ENCODE measurements around the gene CCDC85C.

CCDC85C gene

GRCh38 chr14:99552572-99553216 lies 51.3 kb downstream of the CCDC85C start:
- DNase-seq, result no peak

DNA sequence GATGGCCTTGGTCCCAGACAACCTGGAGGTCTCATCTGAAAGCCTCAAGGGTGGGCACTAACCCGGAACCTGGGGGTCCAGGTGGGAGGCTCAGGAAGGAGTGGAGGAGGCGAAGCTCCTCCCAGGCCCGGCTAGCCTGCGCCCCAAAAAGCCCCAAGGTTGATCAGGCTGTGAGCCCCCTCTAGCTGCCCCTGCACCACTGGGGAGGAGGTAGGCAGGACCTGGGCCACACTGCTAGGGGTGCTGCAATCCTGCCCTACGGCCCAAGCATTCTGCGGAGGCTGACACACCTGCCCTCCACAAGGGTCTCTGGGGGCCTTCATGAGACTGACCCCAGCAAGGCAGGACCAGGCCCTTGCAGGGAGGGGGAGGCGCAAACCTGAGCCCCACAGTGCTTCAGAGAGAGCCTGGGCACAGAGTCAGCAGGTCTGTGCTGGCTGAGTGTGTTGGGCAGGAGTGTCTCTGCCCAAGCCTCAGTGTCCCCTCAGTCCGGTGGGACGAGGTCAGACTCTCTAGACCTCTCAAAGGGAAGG lies 51.9 kb downstream of the CCDC85C start:
- DNase-seq, result no peak

DNA sequence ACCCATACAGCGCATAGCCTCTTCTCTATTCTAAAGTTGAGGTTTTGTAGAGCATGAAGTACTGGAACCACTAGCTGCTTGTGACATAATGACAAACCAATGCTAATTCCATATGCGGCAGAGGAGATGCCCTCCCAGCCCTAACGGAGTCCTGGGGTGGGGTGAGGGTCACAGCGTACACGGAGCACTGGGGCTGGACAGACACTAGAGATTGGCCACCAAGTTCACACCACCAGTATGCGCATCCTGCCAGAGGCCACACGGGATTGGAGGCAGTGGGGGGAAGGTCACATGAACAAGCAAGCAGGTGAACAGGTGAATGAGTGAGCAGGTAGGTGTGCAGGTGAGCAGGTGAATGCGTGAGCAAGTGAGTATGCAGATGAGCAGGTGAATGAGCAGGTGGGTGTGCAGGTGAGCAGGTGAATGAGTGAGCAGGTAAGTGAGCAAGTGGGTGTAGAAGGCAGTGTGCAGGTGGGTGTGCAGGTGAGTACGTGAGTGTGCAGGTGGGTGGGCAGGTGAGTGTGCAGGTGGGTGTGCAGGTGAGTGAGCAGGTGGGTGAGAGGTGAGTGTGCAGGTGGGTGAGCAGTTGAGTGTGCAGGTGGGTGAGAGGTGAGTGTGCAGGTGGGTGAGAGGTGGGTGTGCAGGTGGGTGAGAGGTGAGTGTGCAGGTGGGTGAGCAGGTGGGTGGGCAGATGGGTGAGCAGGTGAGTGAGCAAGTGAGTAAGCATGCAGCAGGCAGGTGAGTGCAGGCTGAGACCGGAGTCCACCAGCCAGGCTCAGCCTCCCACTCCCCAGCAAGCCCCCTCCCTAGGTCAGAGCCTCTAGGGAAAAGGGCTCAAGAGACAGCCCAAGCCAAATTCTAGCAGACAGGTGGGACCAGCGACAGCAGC lies 52.7 kb downstream of the CCDC85C start:
- no peak for DNase-seq

DNA sequence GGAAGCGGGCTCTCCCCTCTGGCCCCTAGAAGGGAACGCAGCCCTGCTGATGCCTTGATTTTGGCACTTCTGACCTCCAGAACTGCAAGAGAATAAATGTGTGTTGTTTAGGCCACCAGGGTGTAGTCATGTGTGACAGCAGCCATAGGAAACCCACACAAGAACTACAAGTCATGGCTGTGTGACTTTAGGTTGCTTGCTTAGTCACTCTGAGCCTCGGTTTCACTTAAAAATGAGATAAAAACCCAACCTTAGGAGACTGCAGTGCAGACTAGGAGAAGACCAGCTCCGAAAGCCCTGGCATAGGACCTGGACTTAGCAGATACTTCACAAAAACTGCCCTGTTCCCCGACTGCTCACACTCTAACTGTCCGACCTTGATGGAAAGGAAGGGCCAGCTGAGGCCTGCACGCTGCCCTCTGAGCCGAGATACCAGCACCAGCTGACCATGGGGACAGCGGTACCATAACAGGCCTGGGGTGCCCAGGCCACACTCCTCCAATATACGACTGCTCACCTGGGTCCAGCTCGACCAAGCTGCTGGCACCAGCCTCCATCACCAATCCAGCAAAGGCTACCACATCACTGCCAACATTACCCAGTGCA lies 53.5 kb downstream of the CCDC85C start:
- DNase-seq, result no peak

DNA sequence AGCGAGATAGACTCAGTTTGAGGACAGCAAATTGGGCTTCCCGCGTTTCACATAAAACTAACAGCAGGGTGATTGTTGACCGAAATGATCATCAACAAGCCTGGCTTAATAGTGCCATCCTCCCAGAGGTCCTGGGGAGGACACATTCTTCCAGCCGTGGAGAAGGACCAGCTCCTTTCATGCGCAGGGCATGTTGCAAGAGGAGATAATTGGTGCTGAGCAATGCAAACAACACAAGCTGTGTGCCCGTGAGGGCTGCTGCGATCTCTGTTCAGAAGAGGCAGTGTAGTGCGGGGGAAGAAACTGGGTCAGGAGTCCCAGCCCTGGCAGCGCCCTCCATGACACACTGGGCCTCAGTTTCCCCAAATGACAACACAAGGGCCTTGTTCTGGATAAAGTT lies 54.3 kb downstream of the CCDC85C start:
- DNase-seq, result no peak

- DNase-seq, result peak; percentile 31 to 58
These were observed 55.0 kb downstream of the CCDC85C start for GRCh38 chr14:99548871-99549515.

- DNase-seq, result no peak
These were observed 55.8 kb downstream of the CCDC85C start for GRCh38 chr14:99548255-99548654.

DNA sequence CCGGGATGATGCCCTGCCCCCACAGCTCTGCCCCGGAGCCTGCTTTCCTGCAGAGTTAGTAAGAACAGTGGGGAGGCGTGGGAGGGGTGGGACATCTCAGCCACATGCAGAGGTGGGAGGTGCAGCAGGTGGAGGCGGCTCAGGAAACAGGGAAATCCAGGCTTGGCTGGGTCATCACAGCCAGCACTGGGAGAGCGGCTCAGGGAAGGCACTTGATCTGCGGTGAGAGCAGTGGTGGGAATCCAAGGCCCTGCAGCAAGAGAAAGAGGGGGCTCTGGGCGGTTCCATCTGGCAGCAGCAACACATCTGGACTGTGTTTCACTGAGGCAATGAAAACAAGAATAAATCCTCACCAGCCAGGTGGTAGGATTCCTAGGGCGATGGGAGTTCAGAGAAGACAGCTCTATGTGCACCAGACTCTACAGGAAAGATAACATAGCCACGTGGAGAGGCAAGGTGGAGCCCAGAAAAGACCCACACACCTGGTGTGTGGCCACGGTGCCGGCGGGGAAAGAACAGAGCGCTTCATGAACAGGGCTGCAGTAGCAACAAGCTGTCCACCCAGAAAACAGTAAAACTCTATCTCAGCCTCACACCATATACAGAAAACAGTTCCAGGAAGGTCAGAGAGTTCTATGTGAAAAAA lies 57.6 kb downstream of the CCDC85C start:
- no peak for DNase-seq

GRCh38 chr14:99545586-99545985 lies 58.4 kb downstream of the CCDC85C start:
- DNase-seq, result no peak

GRCh38 chr14:99544991-99545390 lies 59.0 kb downstream of the CCDC85C start:
- DNase-seq, result no peak

- DNase-seq, result no peak
These were observed 60.0 kb downstream of the CCDC85C start for GRCh38 chr14:99543985-99544384.

GRCh38 chr14:99543370-99543769 lies 60.6 kb downstream of the CCDC85C start:
- DNase-seq, result no peak

DNA sequence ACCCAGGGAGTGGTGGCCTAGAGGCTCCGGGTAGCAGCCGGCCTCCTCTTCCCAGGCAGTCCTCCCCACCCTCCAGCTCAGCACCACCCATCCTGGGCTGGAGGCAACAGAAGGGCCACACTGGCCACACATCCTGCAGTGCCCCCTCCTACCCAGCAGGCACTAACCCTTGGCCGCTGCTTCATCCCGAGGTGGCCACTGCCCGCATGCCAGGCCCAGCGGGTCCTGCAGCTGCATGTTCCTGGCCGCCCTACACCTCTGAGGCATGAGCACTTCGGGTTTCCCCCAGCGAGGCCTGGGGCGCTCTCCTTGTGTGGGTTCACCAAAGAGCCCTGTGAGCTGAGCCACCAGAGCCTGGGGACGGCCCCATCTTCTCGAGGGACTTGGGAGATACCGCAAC lies 61.4 kb downstream of the CCDC85C start:
- DNase-seq, result no peak

- no peak for DNase-seq
These were observed 62.1 kb downstream of the CCDC85C start for GRCh38 chr14:99541677-99542470.

- no peak for DNase-seq
These were observed 62.8 kb downstream of the CCDC85C start for GRCh38 chr14:99541211-99541610.

DNA sequence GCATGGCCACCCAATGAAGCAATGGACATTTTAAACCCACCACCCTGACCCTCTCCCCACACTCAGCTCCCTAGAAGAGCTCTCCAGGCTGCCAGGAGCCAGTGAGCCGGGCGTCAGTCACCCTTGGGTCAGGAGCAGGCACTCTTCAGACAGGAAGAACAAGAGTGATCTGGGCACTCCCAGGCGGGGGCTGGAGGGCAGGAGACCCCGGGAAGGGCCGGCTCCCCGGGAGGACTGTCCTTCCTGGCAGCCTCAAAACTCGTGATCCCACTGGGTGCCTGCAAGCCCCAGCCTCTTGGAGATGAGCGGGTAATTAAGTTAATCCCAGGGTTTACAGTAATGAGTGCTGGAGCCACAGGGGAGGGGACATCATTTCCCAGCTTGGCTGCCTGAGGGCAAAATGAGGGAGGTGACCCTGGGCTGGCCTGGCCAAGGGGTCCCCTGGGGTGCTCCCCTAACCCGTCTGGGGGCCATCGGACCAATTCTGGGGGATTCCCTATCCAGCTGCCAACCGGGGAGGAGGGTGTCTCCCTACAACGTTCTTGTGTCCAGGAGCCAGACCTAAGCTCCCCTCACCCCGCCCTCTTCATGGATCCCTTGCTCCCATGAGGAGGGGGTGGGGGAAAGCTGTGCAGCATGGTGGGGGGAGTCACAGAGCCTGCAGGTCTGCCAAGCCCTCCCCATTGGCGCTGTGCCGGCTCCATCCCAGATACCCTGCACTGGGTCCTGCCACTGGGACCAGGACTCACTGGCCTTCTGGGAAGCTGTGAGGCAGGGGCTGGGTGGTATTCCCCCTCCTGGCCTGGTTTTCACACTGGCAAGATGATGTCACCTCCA lies 63.6 kb downstream of the CCDC85C start:
- no peak for DNase-seq

GRCh38 chr14:99539491-99539890 lies 64.5 kb downstream of the CCDC85C start:
- DNase-seq, result no peak

GRCh38 chr14:99538733-99539132 lies 65.3 kb downstream of the CCDC85C start:
- no peak for DNase-seq

DNA sequence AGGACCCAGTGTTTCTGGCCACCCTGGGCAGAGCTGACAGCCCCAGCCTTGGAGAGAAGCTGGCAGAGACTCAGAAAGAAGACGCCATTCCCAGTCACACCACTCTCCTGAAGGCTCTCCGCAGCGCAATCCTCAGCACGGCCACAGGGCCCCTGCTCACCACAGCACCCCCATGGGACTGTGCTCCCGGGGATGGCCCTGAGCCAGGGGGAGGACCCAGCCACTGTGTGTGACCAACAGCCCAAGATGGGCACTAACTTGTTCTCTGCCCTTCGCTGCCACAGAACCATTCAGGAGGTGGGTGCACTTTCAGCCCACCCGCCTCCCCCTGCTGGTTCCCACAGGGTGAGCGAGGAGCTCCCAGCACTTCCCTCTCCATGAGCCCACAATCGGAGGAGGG lies 65.7 kb downstream of the CCDC85C start:
- DNase-seq, result no peak

- DNase-seq, result no peak
These were observed 66.6 kb downstream of the CCDC85C start for GRCh38 chr14:99537399-99537798.

Measured in inflammatory macrophage treated with lipopolysaccharide for 1 hour (primary cell).